Activated T-helper 1 cell treated with anti-CD3 and anti-CD28 coated beads, Interleukin-2, amount 50 U/mL, for 16 hours (primary cell): Measurements from ENCODE around the gene CTDSPL2.
"Not testable (repeated sequence)": the region's sequence is repeated elsewhere in the genome, so short reads cannot be mapped to it uniquely, and the experiment has no call there.

ENCODE experiments used
- DNase-seq, 2 donors: peaks; one replicate each; pipeline ENCODE4 v3.0.0-alpha.2; 2020; ENCODE audit warnings: low read depth in 1 of 2, low spot score in 1 of 2

The CTDSPL2 gene

DNA sequence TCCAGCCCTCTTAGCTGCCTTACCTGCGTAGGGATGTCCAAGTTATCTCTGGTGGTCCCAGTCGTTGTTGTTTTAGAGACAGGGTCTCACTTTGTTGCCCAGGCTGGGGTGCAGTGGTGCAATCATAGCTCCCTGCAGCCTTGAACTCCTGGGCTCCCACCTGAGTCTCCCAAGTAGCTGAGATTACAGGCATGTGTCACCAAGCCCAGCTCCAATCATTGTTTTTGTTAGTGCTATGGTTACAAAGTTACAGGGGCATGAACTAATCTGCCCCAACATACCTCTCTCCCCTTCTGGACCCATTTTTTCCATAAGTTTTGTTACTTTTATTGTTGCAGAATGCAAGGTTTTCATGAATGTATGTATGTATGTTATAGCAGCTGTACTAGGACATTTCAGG is 54.7 kb downstream of the CTDSPL2 start:
- no peak for DNase-seq

DNA sequence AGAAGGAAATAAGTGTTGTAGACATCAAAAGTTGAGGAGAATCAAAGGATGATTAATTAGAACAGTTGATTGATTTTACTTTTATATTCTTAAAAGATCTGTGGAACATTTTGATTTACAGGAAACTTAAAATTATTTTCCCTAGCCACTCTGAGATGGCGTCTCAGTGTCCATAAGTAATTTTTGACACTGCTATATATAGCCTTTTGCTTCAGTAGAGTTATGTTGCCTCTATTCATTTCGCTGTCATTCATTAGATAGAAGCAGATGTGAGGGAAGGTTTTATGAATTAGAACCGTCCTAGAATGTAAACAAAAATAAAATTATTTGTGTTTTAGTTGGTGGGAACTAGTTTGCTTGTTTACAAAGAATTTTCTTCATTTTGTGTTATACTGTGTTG is 58.5 kb downstream of the CTDSPL2 start:
- DNase-seq, result no peak

DNA sequence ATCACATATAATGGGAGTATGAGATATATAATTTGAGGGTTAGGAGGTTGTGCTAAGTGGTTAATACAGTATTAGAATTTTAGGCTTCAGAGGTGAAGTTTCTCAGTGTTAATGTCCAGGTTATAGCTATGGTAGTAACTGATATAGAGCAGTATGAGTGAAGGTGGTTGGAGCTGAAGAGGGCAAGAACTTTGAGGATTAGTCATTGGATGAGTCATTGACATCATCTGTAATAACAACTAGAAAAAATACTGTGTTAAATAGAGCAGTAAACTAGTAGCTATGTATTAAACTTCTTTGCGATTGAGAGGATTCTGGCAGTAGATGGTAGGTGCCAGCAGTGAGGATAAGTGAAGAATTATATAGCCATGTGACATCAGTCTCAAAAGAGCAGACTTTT is 62.0 kb downstream of the CTDSPL2 start:
- no peak for DNase-seq

DNA sequence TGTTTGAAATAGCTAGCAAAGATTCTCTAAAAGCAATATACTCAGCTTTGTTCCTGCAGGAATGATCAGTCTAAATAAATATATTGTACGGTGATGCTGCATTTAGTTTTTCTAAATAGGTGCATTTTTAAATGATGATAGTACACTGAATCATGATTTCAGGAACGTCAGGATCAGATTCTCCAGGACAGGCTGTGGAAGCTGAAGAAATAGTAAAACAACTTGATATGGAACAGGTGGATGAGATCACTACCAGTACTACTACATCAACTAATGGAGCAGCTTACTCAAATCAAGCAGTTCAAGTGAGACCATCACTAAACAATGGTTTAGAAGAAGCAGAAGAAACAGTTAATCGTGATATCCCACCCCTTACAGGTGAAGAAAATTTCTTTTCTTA is 63.2 kb downstream of the CTDSPL2 start:
- no peak for DNase-seq

DNA sequence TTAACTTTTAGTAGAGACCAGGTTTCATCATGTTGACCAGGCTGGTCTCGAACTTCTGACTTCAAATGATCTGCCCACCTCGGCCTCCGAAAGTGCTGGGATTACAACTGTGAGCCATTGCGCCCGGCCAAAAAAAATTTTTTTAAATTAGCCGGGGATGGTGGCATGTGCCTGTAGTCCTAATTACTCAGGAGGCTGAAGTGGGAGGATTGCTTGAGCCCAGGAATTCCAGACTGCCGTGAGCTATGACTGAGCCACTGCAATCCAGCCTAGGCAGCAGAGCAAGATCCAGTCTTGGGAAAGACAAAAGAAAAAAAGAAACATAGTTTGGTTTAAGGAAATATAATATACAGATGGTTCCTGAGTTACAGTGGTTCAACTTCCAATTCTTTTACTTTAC is 64.6 kb downstream of the CTDSPL2 start:
- DNase-seq, result no peak

DNA sequence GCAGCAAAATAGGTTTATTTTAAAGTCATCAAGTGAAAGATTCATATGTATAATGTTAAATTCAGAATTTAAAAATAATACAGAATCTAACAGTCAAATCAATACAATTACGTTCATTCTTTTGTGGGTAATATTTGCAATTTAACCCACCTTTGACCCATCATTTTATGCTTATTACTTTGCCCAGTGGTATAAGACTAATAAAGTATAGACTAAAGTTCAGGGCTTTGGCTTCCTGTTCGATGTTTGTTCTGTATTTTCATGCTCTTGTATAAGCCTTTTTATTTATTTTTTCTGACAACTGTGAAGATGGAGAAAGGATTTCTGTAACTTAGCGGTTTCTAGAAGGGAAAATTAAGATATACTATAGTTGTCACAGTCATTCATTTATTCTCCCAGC is 65.2 kb downstream of the CTDSPL2 start:
- DNase-seq, result no peak

DNA sequence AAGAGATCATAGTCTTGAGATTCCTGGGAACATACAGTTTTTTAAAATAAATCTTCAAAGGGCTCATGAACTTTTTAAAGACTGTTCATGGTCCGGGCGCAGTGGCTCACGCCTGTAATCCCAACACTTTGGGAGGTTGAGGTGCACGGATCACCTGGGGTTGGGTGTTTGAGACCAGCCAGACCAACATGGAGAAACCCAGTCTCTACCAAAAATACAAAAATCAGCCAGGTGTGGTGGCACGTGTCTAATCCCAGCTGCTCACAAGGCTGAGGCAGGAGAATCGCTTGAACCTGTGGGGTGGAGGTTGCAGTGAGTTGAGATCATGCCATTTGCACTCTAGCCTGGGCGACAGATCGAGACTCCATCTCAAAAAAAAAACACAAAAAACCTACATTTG is 68.1 kb downstream of the CTDSPL2 start:
- no peak for DNase-seq

DNA sequence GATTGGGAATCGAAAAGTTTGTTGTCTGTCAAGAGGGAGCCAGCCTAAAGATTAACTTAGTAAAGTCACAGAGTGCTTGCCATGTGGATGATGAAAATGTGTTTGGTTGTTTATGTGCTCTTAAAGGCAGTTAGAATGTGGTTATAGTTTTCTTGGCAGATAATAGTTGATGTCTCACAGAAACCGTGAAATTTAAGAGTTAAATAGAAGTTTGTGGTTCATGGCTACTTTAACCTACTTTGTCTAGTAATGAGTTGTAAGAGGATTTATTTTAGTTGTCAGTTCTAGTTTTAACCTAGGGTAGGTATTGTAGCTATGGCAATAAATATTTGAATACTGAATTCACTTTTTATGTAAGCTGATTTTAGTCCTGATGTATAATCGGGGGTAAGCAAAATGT is 73.1 kb downstream of the CTDSPL2 start:
- no peak for DNase-seq

DNA sequence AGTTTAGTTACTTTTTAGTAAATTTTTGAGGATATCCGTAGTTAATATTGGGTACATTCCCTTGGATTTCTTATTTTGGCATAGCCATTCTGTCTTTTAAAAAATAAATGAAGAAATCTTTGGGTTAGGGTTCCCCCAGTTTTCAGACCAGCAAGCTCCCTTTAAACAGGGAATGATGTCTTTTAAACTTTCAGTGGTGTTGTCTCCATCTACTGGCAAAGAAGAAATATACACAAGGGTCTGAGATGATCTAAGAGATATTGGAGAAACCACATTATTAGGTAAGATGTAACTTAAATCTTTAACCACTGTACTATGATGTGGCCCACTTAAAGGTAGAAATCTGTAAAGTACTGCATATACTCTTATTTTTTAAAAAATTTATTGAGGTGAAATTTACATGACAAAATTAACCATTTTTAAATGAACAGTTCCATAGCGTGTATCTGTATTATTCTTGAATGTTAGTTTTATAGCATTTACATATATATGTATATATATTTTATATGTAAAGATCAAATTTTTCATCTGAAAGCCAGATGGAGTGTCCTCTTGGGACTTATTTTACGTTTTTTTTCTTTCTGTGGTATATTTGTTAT is 74.4 kb downstream of the CTDSPL2 start:
- no peak for DNase-seq

DNA sequence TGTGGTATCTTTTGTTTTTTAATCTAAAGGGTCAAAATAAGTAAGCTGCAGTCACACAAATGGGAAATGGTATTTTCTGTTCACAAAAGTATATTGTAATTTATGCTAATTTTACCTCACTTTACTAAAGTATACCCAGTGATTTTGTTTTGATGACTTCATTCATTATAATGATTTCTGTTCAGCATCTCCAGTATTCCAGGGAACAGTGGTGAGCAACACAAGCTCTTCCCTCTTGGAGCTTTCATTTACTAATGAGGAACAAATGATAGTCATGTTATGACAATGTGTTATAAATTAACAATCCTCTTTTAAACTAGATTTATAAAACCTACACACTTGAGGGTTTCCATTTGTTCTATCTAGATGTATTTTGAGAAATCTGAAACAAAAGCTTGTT is 89.0 kb downstream of the CTDSPL2 start:
- no peak for DNase-seq

DNA sequence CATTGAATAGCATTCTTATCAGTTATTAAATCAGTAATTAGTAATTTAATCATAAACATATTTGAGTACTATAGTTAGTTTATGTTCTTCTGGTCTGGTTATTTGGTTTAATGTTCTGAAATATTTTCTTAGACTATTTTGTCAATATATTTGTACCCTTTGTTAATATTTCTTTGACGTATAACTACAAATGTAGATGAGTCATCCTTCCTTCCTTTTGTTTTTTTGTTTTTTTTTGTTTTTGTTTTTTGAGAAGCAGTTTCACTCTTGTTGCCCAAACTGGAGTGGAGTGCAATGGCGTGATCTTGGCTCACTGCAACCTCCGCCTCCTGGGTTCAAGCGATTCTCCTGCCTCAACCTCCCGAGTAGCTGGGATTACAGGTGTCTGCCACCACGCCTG is 92.1 kb downstream of the CTDSPL2 start:
- no peak for DNase-seq

DNA sequence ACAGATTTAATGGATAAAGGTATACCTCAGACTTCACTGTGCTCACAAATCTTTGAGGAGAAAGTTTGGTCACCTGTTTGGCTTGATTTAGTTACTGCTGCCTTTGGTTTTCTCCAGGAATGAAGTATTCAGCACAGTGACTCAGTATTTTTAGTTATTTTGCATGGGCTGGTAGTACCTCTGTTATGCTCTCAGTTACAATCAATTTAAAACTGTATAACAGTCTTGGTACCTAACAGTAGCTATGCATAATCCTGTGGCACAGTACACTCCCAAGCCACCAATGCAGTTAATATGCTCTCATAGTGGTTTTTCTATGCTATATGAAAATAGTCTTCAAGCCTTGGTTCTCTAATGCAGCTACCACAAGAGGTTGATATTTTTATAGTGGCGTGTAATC is 97.6 kb downstream of the CTDSPL2 start:
- DNase-seq, result no peak

DNA sequence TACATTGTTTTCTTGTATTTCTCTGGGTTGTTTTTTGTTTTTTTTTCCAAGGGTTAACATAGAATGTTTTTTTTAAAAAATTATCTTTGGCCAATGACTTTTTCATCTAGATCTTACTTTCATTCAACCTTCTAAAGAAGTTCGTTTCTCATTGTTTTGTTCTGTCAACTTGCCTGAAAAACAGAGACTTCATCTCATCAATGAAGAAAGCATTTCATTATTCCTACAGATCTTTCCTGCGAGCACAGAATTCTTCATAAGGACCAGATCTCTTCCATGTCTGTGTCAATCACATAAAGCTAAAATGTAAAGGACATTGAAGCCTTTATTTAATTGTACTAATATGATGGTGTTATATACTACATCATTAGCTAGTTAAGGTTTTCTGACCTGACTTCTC is 99.8 kb downstream of the CTDSPL2 start:
- DNase-seq, result no peak

DNA sequence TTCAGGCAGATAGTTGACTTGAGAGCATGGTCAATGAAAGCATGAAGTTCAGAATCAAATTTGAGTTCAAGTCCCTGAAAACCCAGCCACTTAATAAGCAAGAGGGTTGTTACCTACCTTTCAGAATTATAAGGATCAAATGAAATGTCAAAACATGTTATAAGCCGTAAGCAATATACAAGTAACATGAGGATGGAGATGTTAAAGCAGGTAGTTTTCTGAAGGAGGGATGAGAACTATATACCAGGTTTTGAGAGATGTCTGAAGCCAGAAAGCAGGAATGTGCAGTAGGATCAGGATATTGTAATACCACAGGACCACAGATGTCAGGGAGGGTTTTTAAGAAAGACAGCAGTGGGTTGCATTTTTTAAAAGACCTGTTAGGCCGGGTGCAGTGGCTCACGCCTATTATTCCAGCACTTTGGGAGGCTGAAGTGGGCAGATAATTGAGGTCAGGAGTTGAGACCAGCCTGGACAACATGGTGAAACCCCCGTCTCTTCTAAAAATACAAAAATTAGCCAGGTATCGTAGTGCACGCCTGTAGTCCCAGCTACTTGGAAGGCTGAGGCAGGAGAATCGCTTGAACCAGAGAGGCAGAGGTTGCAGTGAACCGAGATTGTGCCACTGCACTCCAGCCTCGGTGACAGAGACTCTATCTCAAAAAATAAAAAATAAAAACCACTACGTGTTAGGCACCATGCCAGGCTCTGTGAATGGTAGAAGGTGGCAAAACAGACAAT is 102.6 kb downstream of the CTDSPL2 start:
- DNase-seq, result no peak

DNA sequence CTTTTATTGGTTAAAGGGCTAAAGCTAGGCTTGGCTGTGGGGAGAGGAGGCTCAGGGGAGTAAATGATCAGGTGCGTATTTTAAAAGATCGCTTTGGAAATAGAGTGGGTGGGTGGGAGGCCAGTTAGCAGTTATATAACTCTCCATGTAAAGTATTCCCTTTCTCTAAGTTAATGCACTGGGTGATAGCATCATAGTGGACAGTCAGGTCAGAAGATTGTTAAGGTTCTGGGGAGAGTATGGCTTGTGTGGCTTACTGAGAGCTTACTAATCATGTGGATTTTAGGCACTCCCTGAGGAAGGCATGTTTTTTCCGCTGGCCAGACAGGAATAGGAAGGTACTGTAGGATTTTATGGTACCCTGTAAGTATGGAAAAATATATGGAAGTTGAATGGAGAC is 103.2 kb downstream of the CTDSPL2 start:
- no peak for DNase-seq

DNA sequence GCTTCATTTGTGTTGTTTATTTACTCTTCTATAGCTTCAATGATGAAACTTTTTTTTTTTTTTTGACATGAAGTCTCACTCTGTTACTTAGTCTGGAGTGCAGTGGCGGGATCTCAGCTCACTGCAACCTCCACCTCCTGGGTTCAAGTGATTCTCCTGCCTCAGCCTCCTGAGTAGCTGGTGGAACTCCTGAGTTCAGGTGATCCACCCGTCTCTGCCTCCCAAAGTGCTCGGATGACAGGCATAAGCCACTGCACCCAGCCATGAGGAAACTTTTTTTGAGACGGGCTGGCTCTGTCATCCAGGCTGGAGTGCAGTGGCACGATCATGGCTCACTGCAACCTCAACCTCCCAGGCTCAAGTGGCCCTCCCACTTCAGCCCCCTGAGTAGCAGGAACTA is 104.8 kb downstream of the CTDSPL2 start:
- not testable (repeated sequence) for DNase-seq

DNA sequence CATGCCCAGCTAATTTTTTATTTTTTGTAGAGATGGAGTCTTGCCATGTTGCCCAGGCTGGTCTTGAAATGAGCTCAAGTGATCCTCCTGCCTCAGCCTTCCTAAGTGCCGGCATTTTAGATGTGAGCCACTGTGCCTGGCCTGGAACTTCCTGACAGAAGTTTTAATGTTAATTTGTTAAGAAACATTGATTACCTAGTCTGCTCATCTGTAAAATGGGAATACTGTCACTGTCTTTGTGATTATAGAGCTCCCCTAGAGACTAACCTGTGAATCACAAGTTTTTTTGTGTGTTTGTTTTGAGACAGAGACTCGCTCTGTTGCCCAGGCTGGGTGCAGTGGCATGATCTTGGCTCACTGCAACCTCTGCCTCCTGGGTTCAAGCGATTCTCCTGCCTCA is 105.3 kb downstream of the CTDSPL2 start:
- DNase-seq, result no peak

DNA sequence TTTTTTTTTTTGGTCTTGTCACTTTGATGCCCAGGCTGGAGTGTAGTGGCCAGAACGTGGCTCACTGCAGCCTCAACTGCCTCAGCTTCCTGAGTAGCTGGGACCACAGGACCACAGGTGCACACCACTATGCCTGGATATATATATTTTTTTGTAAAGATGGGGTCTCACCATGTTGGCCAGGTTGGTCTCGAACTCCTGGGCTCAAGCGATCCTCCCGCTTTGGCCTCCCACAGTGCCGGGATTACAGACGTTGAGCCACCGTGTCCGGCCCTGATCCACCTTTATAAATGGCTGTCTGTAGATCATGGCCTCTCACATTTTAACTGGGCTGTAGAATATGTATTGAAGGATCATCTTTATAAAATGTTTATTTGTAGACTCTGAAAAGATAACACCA is 107.7 kb downstream of the CTDSPL2 start:
- no peak for DNase-seq

DNA sequence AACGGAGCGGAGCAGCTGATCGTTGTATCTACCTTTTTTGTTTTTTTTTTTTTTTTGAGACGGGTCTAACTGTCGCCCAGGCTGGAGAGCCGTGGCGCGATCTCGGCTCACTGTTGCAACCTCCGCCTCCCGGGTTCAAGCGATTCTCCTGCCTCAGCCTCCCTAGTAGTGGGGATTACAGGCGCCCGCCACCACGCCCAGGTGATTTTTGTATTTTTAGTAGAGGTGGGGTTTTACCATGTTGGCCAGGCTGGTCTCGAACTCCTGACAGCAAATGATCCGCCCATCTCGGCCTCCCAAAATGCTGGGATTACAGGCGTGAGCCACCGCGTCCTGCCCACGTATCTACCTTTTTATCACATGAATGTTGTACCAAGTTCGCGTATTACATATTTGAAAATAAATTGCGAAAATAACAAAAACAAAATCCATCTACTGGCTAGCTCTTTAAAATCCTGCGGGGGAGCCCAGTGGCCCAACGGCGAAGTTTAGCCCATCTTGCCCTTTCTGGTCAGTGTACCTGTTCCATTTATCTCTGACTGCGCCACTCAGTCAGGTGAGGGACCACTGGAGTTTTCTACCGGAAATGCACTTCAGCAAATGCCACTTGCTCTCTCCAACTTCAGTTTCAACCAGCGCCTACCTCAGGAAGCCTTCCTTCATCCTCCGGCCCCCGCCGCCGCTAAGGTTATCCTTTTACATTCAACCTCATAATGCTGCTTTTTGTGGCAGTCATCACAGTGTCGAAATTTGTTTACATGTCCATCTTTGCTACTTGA is 108.3 kb downstream of the CTDSPL2 start:
- DNase-seq, result no peak

DNA sequence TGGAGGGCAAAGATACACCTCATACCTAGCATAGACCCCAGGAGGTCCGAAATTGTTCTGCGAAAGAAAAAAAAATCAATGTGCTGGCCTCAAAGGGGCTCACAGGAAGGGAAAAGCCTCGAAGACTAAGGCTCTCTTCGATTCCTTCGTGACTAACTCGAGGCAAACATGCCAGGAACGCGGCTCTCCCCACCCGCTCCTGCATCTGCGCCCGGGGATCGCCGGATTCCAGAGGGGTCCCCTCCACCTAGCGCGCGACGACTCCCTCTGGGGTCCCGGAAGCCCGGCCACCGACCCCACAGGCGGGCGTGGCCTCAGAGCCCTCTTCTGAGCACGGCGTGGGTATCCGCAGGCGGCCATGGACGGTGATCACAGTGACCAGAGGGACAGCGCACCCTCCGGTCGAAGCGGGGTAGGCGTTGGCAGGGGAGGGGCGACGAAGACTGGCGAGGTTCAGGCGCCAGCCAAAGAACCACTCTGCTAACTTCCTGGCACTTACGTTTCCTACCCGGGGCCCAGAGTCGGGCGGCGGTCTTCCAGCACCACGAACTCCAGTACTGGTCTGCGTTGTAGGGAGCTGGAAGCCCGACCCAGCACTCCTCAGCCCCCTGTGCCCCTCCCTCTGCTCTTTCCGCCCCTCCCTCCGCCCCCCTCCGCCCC is 109.0 kb downstream of the CTDSPL2 start:
- no peak for DNase-seq

DNA sequence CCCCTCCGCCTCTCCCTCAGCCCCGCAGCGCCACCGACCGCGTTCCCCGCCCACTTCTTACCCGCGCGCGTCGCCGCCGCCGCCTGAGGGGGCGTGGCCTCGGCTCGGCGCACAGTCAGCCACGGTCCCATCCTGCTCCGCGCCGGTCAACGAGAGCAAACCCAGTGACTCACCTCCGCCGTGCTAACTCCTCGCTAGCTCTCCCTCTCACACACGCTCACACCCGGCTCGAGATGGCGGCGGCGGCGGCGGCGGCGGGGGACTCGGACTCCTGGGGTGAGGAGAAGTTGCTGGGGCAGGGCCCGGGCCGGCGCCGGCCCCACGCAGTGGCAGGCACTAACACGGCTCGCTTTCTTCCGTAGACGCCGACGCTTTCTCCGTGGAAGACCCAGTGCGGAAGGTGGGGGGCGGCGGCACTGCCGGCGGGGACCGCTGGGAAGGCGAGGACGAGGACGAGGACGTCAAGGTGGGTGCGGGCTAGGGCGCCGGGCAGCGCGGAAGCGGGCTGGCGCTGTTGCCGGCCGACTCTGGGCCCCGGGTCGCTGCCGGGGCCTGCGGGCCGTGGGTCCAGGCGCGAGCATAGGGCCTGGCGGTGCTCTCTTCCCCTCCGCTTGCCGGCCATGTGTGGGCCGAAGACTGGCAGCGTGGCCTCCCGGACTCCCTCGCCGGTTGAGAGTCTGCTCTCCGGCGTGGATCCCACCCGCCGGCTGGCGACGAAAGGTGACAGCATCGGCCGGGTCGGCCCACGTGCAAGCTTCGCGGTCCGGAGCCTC is 109.7 kb downstream of the CTDSPL2 start, which contains the start of gene EIF3J:
Gene EIF3J (plus strand): TSS at position 186 of the 773 bp plus-strand sequence. CDS start 48 bp downstream, at position 234.
- peak; percentile 88 to 94 for DNase-seq
